HG02885 (cell line): ENCODE measurements around the gene SFXN2.
"Not testable (repeated sequence)": the region's sequence is repeated elsewhere in the genome, so short reads cannot be mapped to it uniquely, and the experiment has no call there.

Experiments used
- ATAC-seq: cut with Tn5 transposase; IDR thresholded peaks from one replicate; pipeline ENCODE4 v1.9.1; 2021; ENCODE audit warnings: mild to moderate bottlenecking; ENCODE audit not compliant: unreplicated experiment, poor library complexity

SFXN2 gene, protein sequence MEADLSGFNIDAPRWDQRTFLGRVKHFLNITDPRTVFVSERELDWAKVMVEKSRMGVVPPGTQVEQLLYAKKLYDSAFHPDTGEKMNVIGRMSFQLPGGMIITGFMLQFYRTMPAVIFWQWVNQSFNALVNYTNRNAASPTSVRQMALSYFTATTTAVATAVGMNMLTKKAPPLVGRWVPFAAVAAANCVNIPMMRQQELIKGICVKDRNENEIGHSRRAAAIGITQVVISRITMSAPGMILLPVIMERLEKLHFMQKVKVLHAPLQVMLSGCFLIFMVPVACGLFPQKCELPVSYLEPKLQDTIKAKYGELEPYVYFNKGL

DNA sequence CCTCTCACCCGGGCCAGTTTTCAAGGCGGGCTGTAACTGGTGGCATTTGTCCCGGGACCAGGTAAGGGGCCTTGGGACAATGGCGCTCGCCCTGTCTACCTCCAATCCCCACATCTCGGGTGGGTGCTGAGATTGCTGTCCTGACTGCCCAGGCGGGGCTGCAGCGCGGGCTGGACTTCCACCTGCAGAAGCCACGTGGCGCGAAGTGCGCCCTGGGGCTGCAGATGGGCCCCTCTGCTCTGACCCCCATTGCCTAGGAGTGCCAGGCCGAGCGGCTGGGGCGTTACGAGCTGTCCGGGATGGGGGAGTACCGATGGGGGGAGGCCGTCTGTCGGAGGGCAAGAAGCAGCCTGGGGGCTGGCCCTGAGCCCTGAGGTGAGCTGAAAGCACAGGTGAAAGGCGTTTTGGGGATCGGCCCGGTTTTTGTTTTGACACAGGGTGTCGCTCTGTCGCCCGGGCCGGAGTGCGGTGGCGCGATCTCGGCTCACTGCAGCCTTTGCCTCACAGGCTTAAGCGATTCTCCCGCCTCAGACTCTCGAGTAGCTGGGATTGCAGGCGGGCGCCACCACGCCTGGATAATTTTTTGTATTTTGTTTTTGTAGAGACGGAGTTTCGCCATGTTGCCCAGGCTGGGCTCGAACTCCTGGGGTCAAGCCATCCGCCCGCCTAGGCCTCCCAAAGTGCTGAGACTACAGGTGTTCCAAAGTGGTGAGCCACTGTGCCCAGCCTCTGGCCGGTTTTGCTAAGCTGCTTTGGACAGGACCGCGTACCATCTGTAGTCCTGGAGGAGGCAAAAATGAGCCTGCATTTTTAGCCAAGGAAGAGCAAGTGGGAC, at the start of gene SFXN2:
SFXN2 (plus strand) TSS at position 16 of the 835 bp plus-strand sequence. CDS start 12,001 bp downstream, outside the sequence.
- peak; percentile 15 for ATAC-seq

DNA sequence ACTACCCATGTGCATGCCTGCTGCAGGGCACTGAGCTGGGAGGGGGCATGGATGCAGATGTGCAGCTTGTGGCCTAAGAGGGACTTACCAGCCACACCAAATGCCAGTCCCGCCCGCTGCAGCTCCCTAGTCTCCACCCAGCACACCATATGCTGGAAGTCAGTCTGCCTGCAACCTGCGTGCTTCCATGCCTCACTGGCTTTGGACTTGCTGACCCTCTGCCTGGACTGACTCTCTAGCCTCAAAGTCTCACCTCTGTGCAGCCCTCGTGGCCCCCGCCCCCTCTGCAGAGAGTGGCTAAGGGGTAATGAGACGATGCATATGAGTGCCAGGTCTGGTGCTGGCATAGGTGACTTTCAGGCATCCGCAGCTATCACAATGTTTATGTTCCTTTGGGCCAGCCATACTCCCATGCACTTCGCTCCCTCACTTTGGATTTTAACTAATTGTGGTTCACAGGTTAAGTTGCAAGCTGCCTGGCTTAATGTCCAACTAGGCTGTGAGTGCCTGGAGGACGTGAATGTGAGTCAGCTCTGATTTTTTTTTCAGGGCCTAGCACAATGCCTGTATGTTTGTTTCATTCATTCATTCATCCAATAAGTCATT, 48.4 kb upstream of the SFXN2 start:
- ATAC-seq, result no peak

DNA sequence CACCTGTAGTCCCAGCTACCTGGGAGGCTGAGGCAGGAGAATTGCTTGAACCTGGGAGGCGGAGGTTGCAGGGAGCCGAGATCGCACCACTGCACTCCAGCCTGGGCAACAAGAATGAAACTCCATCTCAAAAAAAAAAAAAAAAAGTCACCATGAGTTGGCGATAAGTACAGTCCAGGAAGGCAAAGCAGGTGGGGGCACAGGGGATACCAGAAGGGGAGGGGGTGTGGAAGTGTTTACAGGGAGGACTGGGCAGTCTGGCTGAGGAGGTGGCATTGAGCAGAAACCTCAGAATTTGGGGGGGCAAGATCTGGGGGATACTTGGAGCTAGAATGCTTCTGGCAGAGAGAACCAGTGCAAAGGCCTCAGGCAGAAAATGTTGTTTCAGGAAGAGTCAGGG, 47.0 kb upstream of the SFXN2 start:
- not testable (repeated sequence) for ATAC-seq

DNA sequence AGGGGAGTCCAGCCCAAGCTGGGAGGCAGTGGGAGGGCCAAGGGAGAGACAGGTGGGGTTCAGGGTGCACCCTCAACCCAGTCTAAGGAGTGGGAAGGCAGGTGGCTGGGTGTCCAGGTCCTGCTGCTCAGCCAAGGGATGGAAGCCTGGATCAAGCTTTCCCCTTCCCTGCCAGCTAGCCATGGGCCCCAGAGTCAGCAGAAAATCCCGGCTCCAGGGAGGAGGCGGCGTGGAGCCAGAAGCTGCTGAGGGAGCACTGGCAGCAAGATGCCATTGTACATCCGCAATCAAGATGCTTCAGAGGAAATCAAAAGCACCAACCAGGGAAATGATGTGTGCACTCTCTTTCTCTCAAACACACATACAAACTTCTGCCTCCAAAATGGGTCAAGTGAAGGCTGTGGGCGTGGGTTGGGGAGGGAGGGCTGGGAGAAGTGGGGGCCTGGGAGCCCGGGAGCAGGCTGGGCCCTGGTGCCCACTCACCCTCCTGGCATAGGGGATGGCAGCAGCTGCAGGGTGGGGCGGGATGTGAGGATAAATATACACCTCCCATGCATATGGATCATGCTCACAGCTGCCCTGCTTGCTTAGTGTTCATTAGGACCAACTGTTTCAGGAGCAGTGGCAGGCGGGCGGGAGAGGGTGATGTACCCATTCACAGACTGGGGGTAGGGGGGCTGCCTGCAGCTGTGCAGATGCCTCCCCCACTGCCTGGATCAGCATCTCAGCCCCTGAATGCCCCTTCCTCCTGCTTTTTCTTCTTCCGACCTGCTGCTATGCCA, 45.9 kb upstream of the SFXN2 start:
- ATAC-seq, result no peak

DNA sequence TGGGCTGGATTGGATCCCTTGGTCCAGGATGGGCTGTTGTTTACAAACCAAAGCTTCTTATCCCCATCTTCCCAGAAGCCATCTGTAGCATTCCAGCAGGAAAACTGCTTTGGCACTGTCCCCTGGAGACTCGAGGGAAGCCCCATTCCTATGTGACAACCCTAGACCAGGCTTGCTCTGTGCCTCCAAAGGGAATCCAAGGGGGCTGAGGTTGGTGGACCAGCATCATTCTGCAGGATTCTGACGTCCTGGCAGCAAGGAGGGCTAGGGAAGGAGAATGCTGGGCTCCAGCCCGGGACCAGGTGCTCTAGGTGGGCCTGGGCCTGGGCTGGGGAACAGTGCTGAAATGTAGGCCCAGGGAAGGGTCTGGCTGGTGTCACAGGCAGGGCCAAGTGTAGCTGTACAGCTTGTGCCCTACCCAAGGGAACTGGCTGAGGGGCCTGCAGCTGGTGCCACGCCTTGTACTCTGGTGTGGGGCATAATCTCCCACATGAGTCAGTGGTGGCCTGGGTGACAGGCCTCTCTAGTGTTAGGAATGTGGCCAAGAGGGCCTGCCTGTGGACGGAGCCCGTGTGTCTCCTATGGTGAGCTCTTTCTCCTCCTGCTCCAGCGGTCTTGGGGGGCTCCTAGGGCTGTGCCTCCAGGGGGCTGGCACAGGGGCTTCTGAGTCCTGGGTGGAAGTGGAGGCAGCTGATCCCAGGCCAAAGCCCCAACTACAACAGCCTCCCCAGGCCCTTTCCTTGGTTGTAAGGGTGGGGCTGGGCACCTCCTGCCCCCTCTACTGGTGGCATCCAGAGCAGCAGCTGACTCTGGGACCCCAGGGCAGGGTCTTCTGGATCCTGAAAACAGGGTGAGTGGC, 45.0 kb upstream of the SFXN2 start:
- ATAC-seq, result no peak

DNA sequence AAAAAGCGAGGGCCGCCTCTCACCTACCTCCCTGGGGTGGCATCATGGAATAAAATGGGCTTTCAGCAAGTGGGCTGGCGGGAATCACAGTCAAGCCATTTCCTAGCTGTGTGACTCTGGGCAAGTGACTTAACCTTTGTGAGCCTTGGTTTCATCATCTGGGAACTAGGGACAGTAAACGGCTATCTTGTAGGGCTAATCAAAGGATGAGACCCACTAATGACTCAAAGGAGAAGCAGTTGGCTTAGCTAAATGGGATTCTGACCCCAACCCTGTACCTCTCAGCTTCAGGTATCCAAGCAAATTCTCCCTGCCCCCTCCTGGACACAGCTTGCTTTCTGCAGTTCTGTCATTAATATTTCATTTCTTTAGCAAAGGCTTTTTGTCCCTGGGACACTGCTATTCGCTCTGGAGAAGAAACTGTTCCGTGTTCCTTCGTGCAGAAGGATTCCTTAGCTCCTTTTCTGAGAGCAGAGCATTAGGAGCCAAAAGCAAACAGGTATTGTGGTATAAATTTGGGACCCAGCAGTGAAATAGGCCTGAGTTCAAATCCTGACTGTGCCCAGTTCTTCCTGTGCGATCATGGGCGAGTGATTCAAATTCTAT, 44.3 kb upstream of the SFXN2 start:
- no peak for ATAC-seq

DNA sequence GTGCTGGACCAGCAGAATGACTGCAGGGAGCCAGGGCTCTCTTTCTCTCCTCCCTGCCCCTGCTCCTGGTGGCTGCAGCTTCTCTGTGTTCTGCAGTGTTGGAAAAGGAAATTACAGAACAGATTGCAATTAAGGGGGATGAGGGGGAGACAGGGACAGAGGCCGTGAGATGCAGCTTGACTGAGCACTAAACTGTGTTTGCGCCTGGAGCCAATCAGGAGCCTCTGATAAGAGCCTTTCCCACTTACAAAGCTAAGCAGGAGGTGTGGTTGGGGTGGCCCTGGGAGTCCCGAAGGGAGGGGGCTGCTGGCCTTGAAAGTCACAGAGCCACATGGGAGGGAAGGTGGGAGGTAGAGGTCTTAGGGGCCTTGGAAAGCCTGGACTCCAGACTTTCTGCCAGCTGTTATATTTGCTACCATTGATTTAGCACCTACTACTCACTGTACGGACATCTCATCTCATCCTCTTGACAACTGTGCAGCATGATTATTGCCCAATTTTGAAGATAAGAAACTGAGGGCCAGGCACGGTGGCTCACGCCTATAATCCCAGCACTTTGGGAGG, 43.5 kb upstream of the SFXN2 start:
- no peak for ATAC-seq

DNA sequence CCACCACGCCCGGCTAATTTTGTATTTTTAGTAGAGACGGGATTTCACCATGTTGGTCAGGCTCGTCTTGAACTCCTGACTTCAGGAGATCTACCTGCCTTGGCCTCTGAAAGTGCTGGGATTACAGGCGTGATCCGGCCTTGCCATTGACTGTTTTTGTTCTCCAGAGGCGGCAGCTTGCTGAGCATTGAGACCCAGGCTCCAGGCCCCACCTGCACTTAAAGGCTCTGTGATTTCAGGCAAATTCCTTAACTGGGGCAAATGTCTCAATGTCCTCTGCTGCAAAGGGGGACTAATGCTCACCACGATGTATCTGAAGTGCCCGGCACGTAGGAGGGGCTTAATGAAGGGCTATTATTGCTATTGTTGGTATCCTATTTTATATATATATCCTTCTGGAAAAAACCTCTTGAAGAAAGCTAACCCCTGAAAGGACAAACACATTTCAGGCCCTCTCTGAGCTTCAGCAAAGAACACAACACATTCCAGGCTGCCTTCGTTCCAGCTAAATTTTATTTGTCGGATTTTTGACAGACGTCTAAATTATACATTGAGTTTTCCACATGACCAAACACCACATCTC, 41.1 kb upstream of the SFXN2 start:
- ATAC-seq, result no peak

DNA sequence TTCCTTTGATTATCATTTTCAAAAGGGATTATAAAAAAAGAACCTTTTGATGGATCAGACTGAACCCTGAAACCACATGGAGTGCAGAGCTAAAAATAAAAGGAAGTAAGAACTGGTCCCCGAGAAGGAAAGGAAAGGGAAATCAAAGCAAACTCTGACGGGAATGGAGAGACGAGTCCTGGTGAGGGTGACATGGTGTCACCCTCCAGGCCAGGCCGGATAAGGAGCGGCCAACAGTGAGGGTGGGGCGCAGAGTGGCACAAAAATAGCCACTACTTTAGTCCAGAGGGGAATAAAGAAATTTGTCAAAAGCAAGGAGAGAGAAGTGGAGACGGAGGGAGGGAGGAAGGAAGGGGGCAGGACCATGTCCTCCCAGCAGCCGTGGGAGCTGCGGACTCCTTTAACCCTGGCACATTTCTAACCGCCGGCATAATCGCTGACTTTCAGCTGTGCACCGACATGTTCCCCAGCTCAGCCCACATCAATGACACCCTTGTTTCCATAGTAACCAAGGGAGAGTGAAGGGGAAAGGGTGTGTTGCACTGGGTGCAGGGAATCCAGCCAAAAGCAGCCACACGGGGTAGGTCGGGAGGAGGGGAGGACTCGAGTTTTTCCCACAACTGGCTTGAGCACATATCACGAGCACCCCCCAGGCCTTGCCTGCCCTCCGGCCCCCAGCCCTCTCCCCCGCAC, 40.5 kb upstream of the SFXN2 start:
- no peak for ATAC-seq

DNA sequence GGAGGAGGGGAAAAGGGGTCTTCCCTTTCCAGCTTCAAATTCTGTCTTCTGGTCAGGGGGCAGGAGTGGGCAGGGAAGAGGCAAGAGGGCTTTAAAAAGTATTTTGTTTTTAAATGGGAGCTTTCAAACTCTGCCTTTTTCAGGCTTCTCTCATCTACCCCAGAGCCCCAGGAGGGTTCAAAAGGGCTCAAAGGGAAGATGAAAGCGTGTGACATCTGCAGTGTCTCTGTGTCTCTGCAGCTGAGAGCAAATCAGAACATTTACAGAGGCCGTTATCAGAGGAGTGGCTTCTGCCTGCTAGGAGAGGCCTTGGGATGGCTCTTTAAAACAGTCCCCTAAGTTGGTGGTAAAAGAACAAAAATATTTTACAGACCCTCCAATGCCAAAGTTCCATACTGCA, 39.9 kb upstream of the SFXN2 start:
- ATAC-seq, result no peak

DNA sequence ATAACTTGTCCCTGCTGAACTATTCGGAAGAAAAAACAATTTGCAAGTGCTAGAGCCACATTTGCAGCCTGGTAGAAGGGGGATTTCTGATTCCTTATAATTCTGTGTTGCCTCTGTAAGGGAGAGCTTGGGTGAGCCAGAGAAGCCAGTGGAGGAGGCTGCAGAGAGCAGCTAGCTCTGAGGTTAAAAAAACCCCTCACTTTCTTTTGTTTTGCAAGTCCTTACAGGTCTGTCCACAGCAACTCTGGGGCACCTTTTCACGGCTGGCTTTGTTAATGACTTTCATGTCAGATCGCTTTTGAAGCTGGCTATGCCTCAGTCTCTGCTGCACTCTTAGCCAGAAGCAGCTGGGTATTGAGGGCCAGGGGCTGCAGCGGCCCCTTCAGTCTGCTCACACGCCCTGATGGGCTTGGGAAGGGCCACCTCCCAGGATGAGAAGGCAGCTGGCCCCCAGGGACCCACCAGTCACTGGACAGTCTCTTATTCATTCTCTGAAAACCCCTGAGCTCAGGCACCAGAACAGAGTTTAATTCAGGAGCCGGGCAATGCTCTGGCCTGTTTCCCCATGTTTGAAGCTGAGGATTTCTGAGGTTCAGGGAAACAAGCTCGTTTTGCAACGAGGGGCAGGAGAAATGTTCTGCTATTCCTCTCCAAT, 39.3 kb upstream of the SFXN2 start:
- ATAC-seq, result no peak

DNA sequence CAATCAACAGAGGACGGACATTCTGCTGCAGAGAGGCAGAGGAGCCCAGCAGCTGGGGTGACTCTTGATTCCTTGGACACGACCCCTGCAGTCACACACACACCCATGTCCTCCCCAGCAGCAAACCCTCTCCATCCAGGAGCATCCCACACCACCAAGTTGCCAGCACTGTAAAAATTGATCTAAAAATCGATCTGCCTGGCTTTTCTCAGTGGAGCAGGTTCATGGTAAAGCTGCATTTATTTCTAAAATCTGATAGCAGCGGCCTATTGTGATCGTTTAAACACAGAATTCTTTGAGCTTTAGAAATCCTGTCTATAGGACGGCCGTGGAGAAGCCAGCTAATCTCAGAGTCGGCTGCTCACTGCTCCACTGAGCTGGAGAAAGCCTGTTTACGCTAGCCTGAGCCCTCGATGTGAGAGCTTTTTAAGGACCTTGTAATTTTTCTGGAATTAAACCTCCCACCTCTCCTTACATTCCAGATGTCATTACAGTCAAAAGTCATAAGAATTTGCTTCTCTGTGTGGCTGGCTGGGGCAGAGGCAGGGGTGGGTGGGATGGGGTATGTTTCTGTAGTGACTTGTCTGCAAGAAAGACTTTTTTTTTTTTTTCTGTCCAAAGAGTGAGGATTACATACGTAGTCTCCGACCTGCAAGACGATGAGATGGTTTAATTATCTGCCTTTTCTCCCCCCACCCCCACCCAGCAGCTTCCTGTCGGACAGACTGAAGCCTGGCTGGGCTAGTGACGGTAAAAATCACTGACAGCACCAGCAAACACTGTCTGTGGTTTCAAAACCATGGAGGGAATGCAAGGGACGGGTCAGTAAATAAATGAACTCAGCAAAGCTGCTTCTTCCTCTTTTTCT, 38.5 kb upstream of the SFXN2 start:
- no peak for ATAC-seq

DNA sequence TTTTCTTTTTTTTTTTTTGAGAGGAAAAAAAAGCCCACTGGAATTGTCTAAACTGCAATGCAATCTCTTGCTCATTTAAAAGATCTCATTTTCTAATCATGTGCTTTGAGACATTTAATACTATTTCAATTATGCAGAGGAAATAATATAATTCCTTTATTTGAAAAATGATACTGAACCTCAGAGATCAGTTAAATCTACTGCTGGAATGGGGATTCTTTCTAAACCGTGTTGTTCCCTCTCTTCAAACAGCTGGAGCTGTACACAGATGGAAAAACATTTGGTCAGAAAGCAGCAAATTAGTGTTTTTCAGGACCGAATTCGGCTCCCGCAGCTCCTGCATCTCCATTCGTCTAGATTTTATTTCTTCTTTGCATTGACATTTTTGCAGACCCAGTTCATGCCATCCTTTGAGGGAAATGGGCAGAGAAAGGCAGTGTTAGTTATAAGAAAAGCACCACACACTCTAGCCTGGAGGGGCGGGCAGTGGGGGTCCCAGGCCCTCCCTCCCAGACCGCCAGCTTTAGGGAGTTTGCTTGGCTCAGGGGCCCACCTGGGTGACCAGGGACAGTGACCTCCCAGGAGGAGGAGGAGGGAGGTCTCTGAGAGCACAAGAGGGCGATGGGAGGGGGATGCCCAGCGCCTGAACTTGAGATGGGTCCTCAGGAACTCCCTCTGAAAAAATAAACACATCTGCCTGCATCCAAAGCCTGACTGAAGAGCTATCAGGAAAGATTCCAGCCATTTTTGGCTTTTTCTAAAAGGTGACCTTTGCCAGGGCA, 37.7 kb upstream of the SFXN2 start:
- ATAC-seq, result no peak

DNA sequence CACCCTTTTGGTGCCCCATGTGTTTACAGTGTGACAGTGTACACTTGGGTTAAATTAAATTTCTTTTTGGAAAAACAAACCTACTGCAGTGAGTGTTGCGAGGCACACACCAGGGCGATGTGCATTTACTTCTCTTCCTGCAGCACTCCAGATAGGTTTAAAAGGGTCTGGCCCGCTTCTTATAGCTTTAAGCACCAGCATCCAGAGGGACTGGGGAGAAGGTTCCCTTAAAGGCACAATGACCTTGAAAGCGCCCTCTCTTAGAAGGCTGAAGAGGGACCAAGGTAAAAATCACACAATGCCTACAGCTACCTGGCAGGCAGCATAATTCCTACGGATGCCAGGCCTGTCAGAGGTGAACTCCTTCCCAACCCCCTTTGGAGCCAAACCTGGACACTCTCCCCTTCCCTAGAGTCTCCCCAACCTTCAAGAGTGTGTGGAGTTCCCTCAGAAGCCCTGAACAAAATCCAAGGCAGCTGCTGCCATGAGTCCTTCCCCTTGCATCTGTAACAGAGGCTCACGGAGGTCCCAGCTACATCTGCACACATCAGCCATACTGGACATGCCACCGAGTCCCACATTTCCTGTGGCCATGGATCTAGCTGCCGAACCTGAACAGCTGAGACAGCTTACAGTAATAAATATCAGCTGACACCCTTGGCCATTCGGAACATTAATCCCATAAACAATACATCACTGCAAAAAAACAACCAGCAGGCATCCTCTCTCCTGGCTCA, 36.9 kb upstream of the SFXN2 start:
- no peak for ATAC-seq

DNA sequence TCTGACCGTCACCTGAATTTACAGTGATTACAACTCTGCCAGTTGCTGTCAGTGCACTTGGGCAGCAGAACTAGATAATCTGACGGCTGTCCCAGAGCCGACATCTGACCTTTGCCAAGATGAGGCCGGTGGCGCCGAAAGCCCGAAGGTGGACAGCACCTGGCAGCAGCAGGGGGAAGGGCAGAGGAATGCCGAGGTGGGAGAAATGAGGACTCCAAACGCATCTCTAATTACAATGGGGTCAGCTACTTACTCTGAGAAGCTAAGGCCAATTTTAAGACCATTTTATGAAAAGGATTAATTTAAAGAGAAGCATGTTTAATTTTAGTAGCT, 36.4 kb upstream of the SFXN2 start:
- no peak for ATAC-seq
